DND-41 (cell line): ENCODE data around the gene IQGAP2.

Experiments
- ATAC-seq: fragments of 200-7000 bp; cut with Tn5 transposase; 3 replicates; pipeline ENCODE4 v1.9.1; 2021; ENCODE audit warnings: low read depth; ENCODE audit not compliant: insufficient read depth
- DNase-seq: peaks from one replicate; pipeline ENCODE4 v3.0.0-alpha.2; 2020
- H2AFZ ChIP-seq: 2 replicates; pipeline ENCODE4 v1.6.0; 2012; ENCODE audit warnings: low read depth, low read length
- H3K27ac ChIP-seq: 2 replicates; pipeline ENCODE4 v1.5.1; 2012; ENCODE audit warnings: low read length, inconsistent platforms
- H3K27me3 ChIP-seq: fragments of 200-600 bp; sonication (generic); 2 replicates; pipeline ENCODE4 v1.6.0; 2012; ENCODE audit warnings: low read length, mild to moderate bottlenecking, inconsistent platforms; ENCODE audit not compliant: insufficient read depth, poor library complexity
- H3K36me3 ChIP-seq: 2 replicates; pipeline ENCODE4 v1.5.1; 2012; ENCODE audit warnings: low read length, inconsistent platforms; ENCODE audit not compliant: insufficient read depth
- H3K4me1 ChIP-seq: 2 replicates; pipeline ENCODE4 v1.5.1; 2012; ENCODE audit warnings: mild to moderate bottlenecking, low read length; ENCODE audit not compliant: insufficient read depth
- H3K4me2 ChIP-seq: 2 replicates; pipeline ENCODE4 v1.6.0; 2012; ENCODE audit warnings: mild to moderate bottlenecking, moderate library complexity, low read length, inconsistent platforms; ENCODE audit not compliant: insufficient read depth
- H3K4me3 ChIP-seq, 2 experiments: fragments of 200-600 bp in 1 of 2; shearing (Covaris generic) in 1 of 2; 2 replicates each; pipeline ENCODE4 v1.5.1; 2012 to 2016; ENCODE audit warnings: inconsistent platforms in 2 of 2, low read length in 2 of 2, mild to moderate bottlenecking in 2 of 2, low read depth in 1 of 2, moderate library complexity in 1 of 2
- H3K79me2 ChIP-seq: 2 replicates; pipeline ENCODE4 v1.6.0; 2012; ENCODE audit warnings: low read length, inconsistent platforms; ENCODE audit not compliant: insufficient read depth
- H3K9ac ChIP-seq: 2 replicates; pipeline ENCODE4 v1.6.0; 2012; ENCODE audit warnings: low read depth, mild to moderate bottlenecking, inconsistent platforms, low read length, moderate library complexity
- H3K9me3 ChIP-seq: 2 replicates; pipeline ENCODE4 v1.5.1; 2012; ENCODE audit warnings: low read length, moderate library complexity, mild to moderate bottlenecking, inconsistent platforms; ENCODE audit not compliant: insufficient read depth, severe bottlenecking
- H4K20me1 ChIP-seq: 2 replicates; pipeline ENCODE4 v1.6.0; 2012; ENCODE audit warnings: low read length; ENCODE audit not compliant: insufficient read depth
- EZH2 ChIP-seq: IDR thresholded peaks from 3 replicates; pipeline ENCODE4 v1.6.1; 2012; ENCODE audit warnings: borderline replicate concordance, low read depth, mild to moderate bottlenecking, moderate library complexity, low read length, inconsistent platforms; ENCODE audit not compliant: severe bottlenecking
- TF ChIP-seq, protein P1 (sequence below): IDR thresholded peaks from 2 replicates; pipeline ENCODE4 v1.5.1; 2012; ENCODE audit warnings: borderline replicate concordance, low read length, moderate library complexity, mild to moderate bottlenecking; ENCODE audit not compliant: poor library complexity, severe bottlenecking; ENCODE audit errors: extremely low read depth

The IQGAP2 gene

DNA sequence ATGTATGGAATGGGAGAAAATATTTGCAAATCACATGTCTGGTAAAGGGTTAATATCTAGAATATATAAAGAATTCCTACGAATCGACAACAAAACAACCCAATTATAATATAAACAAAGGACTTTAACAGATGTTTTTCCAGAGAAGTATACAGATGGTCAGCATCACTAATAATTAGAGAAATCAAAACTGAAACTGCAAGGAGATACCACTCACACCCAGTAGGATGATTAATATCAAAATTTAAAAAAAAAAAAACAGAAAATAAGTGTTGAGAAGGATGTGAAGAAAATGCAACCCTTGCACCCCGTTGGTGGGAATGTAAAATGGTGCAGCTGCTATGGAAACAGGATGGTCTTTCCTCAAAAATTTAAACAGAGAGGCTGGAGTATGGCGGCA, 278.2 kb downstream of the IQGAP2 start:
- no peak for ATAC-seq
- Histone ChIP-seq H3K36me3 (no peaks in the 10 kb centered on the region), H3K9ac (no peak overlapping the region), H3K4me3 (no peak overlapping the region), H4K20me1 (no peaks in the 10 kb centered on the region), H3K4me1 (no peaks in the 10 kb centered on the region), H3K27me3 (no peaks in the 10 kb centered on the region), H2AFZ (no peak overlapping the region), H3K9me3 (no peaks in the 10 kb centered on the region), H3K27ac (no peak overlapping the region), H3K4me2 (no peak overlapping the region), H3K79me2 (no peaks in the 10 kb centered on the region)
- no peak for DNase-seq
- TF ChIP-seq, protein P1, sequence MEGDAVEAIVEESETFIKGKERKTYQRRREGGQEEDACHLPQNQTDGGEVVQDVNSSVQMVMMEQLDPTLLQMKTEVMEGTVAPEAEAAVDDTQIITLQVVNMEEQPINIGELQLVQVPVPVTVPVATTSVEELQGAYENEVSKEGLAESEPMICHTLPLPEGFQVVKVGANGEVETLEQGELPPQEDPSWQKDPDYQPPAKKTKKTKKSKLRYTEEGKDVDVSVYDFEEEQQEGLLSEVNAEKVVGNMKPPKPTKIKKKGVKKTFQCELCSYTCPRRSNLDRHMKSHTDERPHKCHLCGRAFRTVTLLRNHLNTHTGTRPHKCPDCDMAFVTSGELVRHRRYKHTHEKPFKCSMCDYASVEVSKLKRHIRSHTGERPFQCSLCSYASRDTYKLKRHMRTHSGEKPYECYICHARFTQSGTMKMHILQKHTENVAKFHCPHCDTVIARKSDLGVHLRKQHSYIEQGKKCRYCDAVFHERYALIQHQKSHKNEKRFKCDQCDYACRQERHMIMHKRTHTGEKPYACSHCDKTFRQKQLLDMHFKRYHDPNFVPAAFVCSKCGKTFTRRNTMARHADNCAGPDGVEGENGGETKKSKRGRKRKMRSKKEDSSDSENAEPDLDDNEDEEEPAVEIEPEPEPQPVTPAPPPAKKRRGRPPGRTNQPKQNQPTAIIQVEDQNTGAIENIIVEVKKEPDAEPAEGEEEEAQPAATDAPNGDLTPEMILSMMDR, result no peak
- TF ChIP-seq EZH2, result no peak

GRCh38 chr5:76682387-76682786, 279.3 kb downstream of the IQGAP2 start:
- Histone ChIP-seq H3K4me3 (no peak overlapping the region), H3K4me2 (no peak overlapping the region), H4K20me1 (no peaks in the 10 kb centered on the region), H3K79me2 (no peaks in the 10 kb centered on the region), H3K27me3 (no peaks in the 10 kb centered on the region), H3K4me1 (no peaks in the 10 kb centered on the region), H3K27ac (no peak overlapping the region), H3K36me3 (no peaks in the 10 kb centered on the region), H2AFZ (no peak overlapping the region), H3K9ac (no peak overlapping the region), H3K9me3 (no peaks in the 10 kb centered on the region)
- TF ChIP-seq, protein P1, result no peak
- no peak for TF ChIP-seq EZH2
- DNase-seq (no peak), ATAC-seq (no peak)

GRCh38 chr5:76683816-76684731, 281.0 kb downstream of the IQGAP2 start:
- H3K9me3 ChIP-seq, result no peaks in the 10 kb centered on the region
- no peak for DNase-seq
- no peak overlapping the region for H3K4me2 ChIP-seq
- H2AFZ ChIP-seq, result no peak overlapping the region
- TF ChIP-seq, protein P1, result no peak
- TF ChIP-seq EZH2, result no peak
- no peak overlapping the region for H3K27ac ChIP-seq
- H3K4me3 ChIP-seq, result no peak overlapping the region
- H3K4me1 ChIP-seq, result no peaks in the 10 kb centered on the region
- ATAC-seq, result no peak
- no peaks in the 10 kb centered on the region for H3K36me3 ChIP-seq
- H3K9ac ChIP-seq, result no peak overlapping the region
- H3K79me2 ChIP-seq, result no peaks in the 10 kb centered on the region
- no peaks in the 10 kb centered on the region for H3K27me3 ChIP-seq
- no peaks in the 10 kb centered on the region for H4K20me1 ChIP-seq
